Measurements from ENCODE around the gene STIM1. TPM values are rescaled to one million over a fixed set of nuclear protein-coding genes. Genes with fewer than 3 reads are reported as not detected.
A peak's percentile ranks its signal among the peaks of the same experiment; 100 is the strongest.

The STIM1 gene
- total RNA-seq, 1 experiment from 2014 or later: 18.0 TPM

DNA sequence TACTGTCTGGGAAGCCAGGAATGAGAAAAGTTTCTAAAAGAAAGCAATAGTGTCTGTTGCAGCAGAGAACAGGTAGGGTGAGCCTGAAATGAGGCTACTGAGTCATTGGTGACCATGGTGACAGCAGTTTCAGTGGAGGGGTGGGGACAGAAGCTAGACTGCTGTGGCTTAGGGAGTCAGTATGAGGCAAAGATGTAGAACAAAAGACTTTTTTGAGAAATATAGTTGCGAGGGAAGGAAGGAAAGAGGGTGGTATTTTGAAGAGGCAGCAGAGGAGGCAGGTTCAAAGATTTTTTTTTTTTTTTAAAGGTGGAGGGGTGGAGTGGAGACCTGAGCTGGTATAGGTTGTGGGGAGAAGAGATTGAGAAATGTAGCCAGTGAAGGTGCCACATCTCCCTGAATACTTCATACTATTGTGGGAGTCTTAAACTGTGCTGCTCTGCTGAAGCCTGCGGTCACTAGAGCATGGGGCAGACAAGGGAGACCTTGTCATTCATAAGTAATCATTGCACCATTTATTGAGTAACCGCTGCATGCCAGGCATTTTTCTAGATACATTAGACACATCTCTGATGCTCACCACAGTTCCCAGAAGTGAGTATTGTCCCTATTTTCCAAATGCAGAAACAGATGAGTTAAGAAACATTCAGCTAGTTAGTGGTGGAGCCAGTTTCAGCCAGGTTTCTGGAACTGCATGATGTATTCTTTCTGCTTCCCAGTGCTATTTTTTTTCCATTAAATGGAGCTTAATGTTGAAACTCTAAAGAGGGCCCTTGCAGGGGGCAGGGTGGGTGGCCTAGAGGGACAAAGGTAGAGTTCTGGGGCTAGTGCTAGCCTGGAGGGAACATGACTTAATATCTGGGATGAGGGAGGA lies 49.9 kb downstream of the STIM1 start:
- H3K9me3 Mint-ChIP-seq: peaks cover 7% of the 10 kb centered on the region
- POLR2A ChIA-PET: no interaction called here
- H3K4me1 Mint-ChIP-seq: peaks cover 15% of the 10 kb centered on the region
- TF ChIP-seq MXD4 (CRISPR knock-in tag; IDR thresholded peaks at IDR 0.05; ENCODE audit: borderline replicate concordance) (no peak), ERG (CRISPR knock-in tag; IDR thresholded peaks at IDR 0.05) (no peak), GABPB1 (CRISPR knock-in tag; IDR thresholded peaks at IDR 0.05) (peak; percentile 94), CREB1 (CRISPR knock-in tag; IDR thresholded peaks at IDR 0.05) (no peak)
- TF ChIP-seq, protein P1, sequence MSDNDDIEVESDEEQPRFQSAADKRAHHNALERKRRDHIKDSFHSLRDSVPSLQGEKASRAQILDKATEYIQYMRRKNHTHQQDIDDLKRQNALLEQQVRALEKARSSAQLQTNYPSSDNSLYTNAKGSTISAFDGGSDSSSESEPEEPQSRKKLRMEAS (CRISPR knock-in tag; IDR thresholded peaks at IDR 0.05): no peak
- H3K36me3 Mint-ChIP-seq: 0 out of 2 replicates have a peak, but pooled peaks cover 2% of the 10 kb centered on the region
- no peaks in the 10 kb centered on the region; the same call in 1 of the 2 replicates for H3K27me3 Mint-ChIP-seq (ENCODE audit: low read depth)
- H3K27ac Mint-ChIP-seq: no peak overlapping the region
- peak; percentile 59; the same call in 1 of the 2 replicates for ATAC-seq
- no peak for DNase-seq (ENCODE audit: low spot score)
- CTCF ChIA-PET: interaction anchor here (1.6 to 1.8 kb wide), 2 partner anchors 51 to 168 kb away, joined by 5 to 6 read pairs; no protein-coding TSS in a partner anchor
- H3K4me3 Mint-ChIP-seq: no peak overlapping the region

- POLR2A ChIA-PET: no interaction called here
- no peak for ATAC-seq
These were observed 50.7 kb downstream of the STIM1 start for GRCh38 chr11:3906166-3906565.

DNA sequence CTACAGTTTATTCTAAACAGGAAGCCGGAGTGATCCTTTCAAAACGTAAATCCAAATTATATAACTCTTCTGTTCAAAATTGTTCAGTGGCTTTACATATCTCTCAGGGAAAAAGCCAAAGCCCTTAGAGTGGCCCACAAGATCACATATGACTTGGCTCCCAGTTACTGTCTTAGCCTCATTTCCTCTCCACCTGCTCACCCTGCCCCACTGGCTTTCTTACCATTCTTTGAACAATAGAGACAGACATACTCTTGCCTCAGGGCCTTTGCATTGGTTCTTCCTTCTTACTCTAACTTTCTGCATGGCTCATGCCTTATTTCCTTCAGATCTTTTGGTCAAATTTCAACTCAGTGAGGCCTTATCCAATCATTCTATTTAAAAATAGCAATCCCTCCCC lies 52.1 kb downstream of the STIM1 start:
- H3K9me3 Mint-ChIP-seq: no peaks in the 10 kb centered on the region
- H3K4me1 Mint-ChIP-seq: peaks cover 15% of the 10 kb centered on the region
- no peak overlapping the region for H3K27ac Mint-ChIP-seq
- DNase-seq (ENCODE audit: low spot score) (no peak), ATAC-seq (no peak)
- ChIA-PET CTCF (no interaction called here), POLR2A (no interaction called here)
- H3K36me3 Mint-ChIP-seq: no peaks in the 10 kb centered on the region
- no peak overlapping the region for H3K4me3 Mint-ChIP-seq
- H3K27me3 Mint-ChIP-seq (ENCODE audit: low read depth): no peaks in the 10 kb centered on the region; the same call in 1 of the 2 replicates
- TF ChIP-seq ZNF263 (CRISPR knock-in tag; IDR thresholded peaks at IDR 0.05; ENCODE audit: low read depth): no peak
- TF ChIP-seq OVOL2 (CRISPR knock-in tag; IDR thresholded peaks at IDR 0.05; ENCODE audit: borderline replicate concordance): no peak
- no peak for TF ChIP-seq HMGA2 (CRISPR knock-in tag; IDR thresholded peaks at IDR 0.05)
- TF ChIP-seq ERG (CRISPR knock-in tag; IDR thresholded peaks at IDR 0.05): no peak
- TF ChIP-seq JAZF1 (CRISPR knock-in tag; IDR thresholded peaks at IDR 0.05): no peak
- TF ChIP-seq, protein P2, sequence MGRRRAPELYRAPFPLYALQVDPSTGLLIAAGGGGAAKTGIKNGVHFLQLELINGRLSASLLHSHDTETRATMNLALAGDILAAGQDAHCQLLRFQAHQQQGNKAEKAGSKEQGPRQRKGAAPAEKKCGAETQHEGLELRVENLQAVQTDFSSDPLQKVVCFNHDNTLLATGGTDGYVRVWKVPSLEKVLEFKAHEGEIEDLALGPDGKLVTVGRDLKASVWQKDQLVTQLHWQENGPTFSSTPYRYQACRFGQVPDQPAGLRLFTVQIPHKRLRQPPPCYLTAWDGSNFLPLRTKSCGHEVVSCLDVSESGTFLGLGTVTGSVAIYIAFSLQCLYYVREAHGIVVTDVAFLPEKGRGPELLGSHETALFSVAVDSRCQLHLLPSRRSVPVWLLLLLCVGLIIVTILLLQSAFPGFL (CRISPR knock-in tag; IDR thresholded peaks at IDR 0.05; ENCODE audit: borderline replicate concordance): no peak
- no peak for TF ChIP-seq ZBTB21 (CRISPR knock-in tag; IDR thresholded peaks at IDR 0.05; ENCODE audit: borderline replicate concordance)
- TF ChIP-seq USF1 (CRISPR knock-in tag; IDR thresholded peaks at IDR 0.05): no peak
- TF ChIP-seq AR (CRISPR knock-in tag; IDR thresholded peaks at IDR 0.05): no peak
- TF ChIP-seq ZNF423 (CRISPR knock-in tag; IDR thresholded peaks at IDR 0.05): no peak
- no peak for TF ChIP-seq NR3C1 (CRISPR knock-in tag; conservative IDR thresholded peaks at IDR 0.05; ENCODE audit: low read depth)

More at GRCh38 chr11:3906166-3906565, 50.7 kb downstream of the STIM1 start:
- no peak overlapping the region for H3K4me3 Mint-ChIP-seq
- TF ChIP-seq, protein P2 (CRISPR knock-in tag; IDR thresholded peaks at IDR 0.05; ENCODE audit: borderline replicate concordance): no peak
- no peak for TF ChIP-seq ESRRA (CRISPR knock-in tag; IDR thresholded peaks at IDR 0.05; ENCODE audit: borderline replicate concordance)
- TF ChIP-seq, protein P3, sequence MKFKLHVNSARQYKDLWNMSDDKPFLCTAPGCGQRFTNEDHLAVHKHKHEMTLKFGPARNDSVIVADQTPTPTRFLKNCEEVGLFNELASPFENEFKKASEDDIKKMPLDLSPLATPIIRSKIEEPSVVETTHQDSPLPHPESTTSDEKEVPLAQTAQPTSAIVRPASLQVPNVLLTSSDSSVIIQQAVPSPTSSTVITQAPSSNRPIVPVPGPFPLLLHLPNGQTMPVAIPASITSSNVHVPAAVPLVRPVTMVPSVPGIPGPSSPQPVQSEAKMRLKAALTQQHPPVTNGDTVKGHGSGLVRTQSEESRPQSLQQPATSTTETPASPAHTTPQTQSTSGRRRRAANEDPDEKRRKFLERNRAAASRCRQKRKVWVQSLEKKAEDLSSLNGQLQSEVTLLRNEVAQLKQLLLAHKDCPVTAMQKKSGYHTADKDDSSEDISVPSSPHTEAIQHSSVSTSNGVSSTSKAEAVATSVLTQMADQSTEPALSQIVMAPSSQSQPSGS (CRISPR knock-in tag; IDR thresholded peaks at IDR 0.05; ENCODE audit: borderline replicate concordance, low read depth): no peak
- TF ChIP-seq ZNF317 (CRISPR knock-in tag; IDR thresholded peaks at IDR 0.05; ENCODE audit: borderline replicate concordance, low read depth): no peak
- no peak for TF ChIP-seq ETV6 (CRISPR knock-in tag; IDR thresholded peaks at IDR 0.05)
- no peak for TF ChIP-seq ATF1 (CRISPR knock-in tag; IDR thresholded peaks at IDR 0.05)
- no peaks in the 10 kb centered on the region; the same call in 1 of the 2 replicates for H3K27me3 Mint-ChIP-seq (ENCODE audit: low read depth)
- H3K4me1 Mint-ChIP-seq: peaks cover 15% of the 10 kb centered on the region
- no peak for DNase-seq (ENCODE audit: low spot score)
- no peak overlapping the region for H3K27ac Mint-ChIP-seq
- H3K36me3 Mint-ChIP-seq: no peaks in the 10 kb centered on the region
- peaks cover 4% of the 10 kb centered on the region for H3K9me3 Mint-ChIP-seq
- CTCF ChIA-PET: interaction anchor here (1.6 to 1.8 kb wide), 2 partner anchors 52 to 167 kb away, joined by 5 to 6 read pairs; no protein-coding TSS in a partner anchor

All from WTC11 (cell line).